GM23338 (cell line): ENCODE data around the gene EYA2. TPM values are rescaled to one million over a fixed set of nuclear protein-coding genes. Genes with fewer than 3 reads are reported as not detected.
A peak's percentile ranks its signal among the peaks of the same experiment; 100 is the strongest.

ENCODE experiments used
- ATAC-seq: fragments of 200-7000 bp; cut with Tn5 transposase; 3 replicates; pipeline ENCODE4 v1.9.1; 2020
- DNase-seq: peaks from one replicate; pipeline ENCODE4 v3.0.0-alpha.2; 2015; ENCODE audit warnings: low spot score
- H2AFZ ChIP-seq: fragments of 200-600 bp; sonication (generic); 2 replicates; pipeline ENCODE4 v1.8.0; 2016; ENCODE audit warnings: antibody characterized with exemption, mild to moderate bottlenecking, moderate library complexity
- H3F3A ChIP-seq: fragments of 200-600 bp; sonication (generic); replicated peaks from 2 replicates; pipeline ENCODE4 v1.8.0; 2017; ENCODE audit warnings: antibody characterized with exemption, mixed run types, low read depth
- H3K27ac ChIP-seq: fragments of 200-600 bp; sonication (generic); 2 replicates; pipeline ENCODE4 v1.6.1; 2016; ENCODE audit warnings: low read depth
- H3K27me3 ChIP-seq: fragments of 200-600 bp; sonication (generic); 2 replicates; pipeline ENCODE4 v1.8.0; 2016; ENCODE audit warnings: mild to moderate bottlenecking, mixed run types, moderate library complexity; ENCODE audit not compliant: insufficient read depth
- H3K36me3 ChIP-seq: fragments of 200-600 bp; sonication (generic); 2 replicates; pipeline ENCODE4 v1.8.0; 2016; ENCODE audit warnings: mild to moderate bottlenecking; ENCODE audit not compliant: insufficient read depth
- H3K4me1 ChIP-seq: fragments of 200-600 bp; sonication (generic); 2 replicates; pipeline ENCODE4 v1.8.0; 2016; ENCODE audit warnings: mild to moderate bottlenecking, moderate library complexity; ENCODE audit not compliant: insufficient read depth
- H3K4me2 ChIP-seq: fragments of 200-600 bp; sonication (generic); 2 replicates; pipeline ENCODE4 v1.7.1; 2017; ENCODE audit warnings: mixed run types
- H3K4me3 ChIP-seq: fragments of 200-600 bp; sonication (generic); 2 replicates; pipeline ENCODE4 v1.6.1; 2016; ENCODE audit warnings: mixed run types
- H3K79me2 ChIP-seq: fragments of 200-600 bp; sonication (generic); replicated peaks from 2 replicates; pipeline ENCODE4 v1.8.0; 2017; ENCODE audit warnings: mild to moderate bottlenecking; ENCODE audit not compliant: insufficient read depth
- H3K9me2 ChIP-seq: fragments of 200-600 bp; sonication (generic); 2 replicates; pipeline ENCODE4 v1.8.0; 2017; ENCODE audit not compliant: insufficient read depth
- H4K20me1 ChIP-seq: fragments of 200-600 bp; sonication (generic); replicated peaks from 2 replicates; pipeline ENCODE4 v1.8.0; 2017; ENCODE audit warnings: mild to moderate bottlenecking; ENCODE audit not compliant: insufficient read depth
- H3K27ac Mint-ChIP-seq: 2 replicates; pipeline ENCODE4 v1.8.0; 2020; ENCODE audit warnings: inconsistent platforms, mild to moderate bottlenecking, moderate library complexity, mixed read lengths
- H3K27me3 Mint-ChIP-seq: 3 replicates; pipeline ENCODE4 v1.8.0; 2022; ENCODE audit warnings: low read depth, mild to moderate bottlenecking, moderate library complexity, mixed read lengths, inconsistent platforms; ENCODE audit not compliant: insufficient read depth, poor library complexity
- H3K36me3 Mint-ChIP-seq: 3 replicates; pipeline ENCODE4 v1.8.0; 2021; ENCODE audit warnings: low read depth, mild to moderate bottlenecking, inconsistent platforms, moderate library complexity, mixed read lengths
- H3K4me1 Mint-ChIP-seq: 3 replicates; pipeline ENCODE4 v1.8.0; 2020; ENCODE audit warnings: mild to moderate bottlenecking, inconsistent platforms, mixed read lengths
- H3K4me3 Mint-ChIP-seq: 3 replicates; pipeline ENCODE4 v1.8.0; 2021; ENCODE audit warnings: moderate library complexity, mild to moderate bottlenecking, inconsistent platforms, mixed read lengths
- H3K9me3 Mint-ChIP-seq: 3 replicates; pipeline ENCODE4 v1.8.0; 2020; ENCODE audit warnings: moderate library complexity, mild to moderate bottlenecking, inconsistent platforms, mixed read lengths
- CREB1 ChIP-seq: fragments of 250-450 bp; sonication (Bioruptor Pico); IDR thresholded peaks from 2 replicates; pipeline ENCODE4 v1.5.0; 2020; ENCODE audit warnings: low read depth, mild to moderate bottlenecking, moderate library complexity
- CTCF ChIP-seq, 2 experiments: fragments of 200-600 bp in 1 of 2; sonication (generic) in 1 of 2; conservative IDR thresholded peaks; 2 replicates each; pipeline versions ENCODE4 v1.5.1 to v1.6.1; 2016 to 2017; ENCODE audit warnings: antibody characterized with exemption in 2 of 2, low read depth in 2 of 2, mild to moderate bottlenecking in 2 of 2, moderate library complexity in 1 of 2
- JUNB ChIP-seq: IDR thresholded peaks from one replicate; pipeline ENCODE4 v1.6.1; 2016; ENCODE audit warnings: antibody characterized with exemption; ENCODE audit not compliant: unreplicated experiment
- NANOG ChIP-seq: IDR thresholded peaks from 2 replicates; pipeline ENCODE4 v1.6.1; 2016; ENCODE audit warnings: antibody characterized with exemption, borderline replicate concordance
- POLR2AphosphoS5 ChIP-seq: IDR thresholded peaks from 2 replicates; pipeline ENCODE4 v1.6.1; 2016; ENCODE audit warnings: antibody characterized with exemption, low read depth
- REST ChIP-seq: IDR thresholded peaks from one replicate; pipeline ENCODE4 v1.6.1; 2018; ENCODE audit warnings: antibody characterized with exemption; ENCODE audit not compliant: unreplicated experiment
- STAT1 ChIP-seq: IDR thresholded peaks from one replicate; pipeline ENCODE4 v1.6.1; 2016; ENCODE audit warnings: antibody characterized with exemption; ENCODE audit not compliant: unreplicated experiment
- ZNF331 ChIP-seq: fragments of 250-450 bp; sonication (Bioruptor Pico); IDR thresholded peaks from 2 replicates; pipeline ENCODE4 v1.5.0; 2020; ENCODE audit warnings: low read depth, mild to moderate bottlenecking, moderate library complexity
- polyA plus RNA-seq: library from polyadenylated mRNA; unstranded; fragments of >200 nt; fragmentation: Nextera tagmentation; extraction: Ambion mirVana; gene quantifications from 2 replicates; pipeline ENCODE4 v1.2.1, GENCODE V29; 2016
- total RNA-seq: library from RNA; depleted of rRNA; stranded (reverse); fragments of >200 nt; shearing (Covaris generic); gene quantifications from 2 replicates; pipeline ENCODE4 v1.2.3, GENCODE V29; 2014
- TF ChIP-seq, protein P1 (sequence below): IDR thresholded peaks from 2 replicates; pipeline ENCODE4 v1.6.1; 2016; ENCODE audit warnings: antibody characterized with exemption

Gene EYA2
- total and polyA plus RNA-seq, 2 experiments from 2014 or later, result 0.50 to 0.56 TPM

- H3K27me3 Mint-ChIP-seq, result peaks cover 4% of the 10 kb centered on the region
- Histone ChIP-seq H3K4me1 (no peaks in the 10 kb centered on the region), H4K20me1 (no peaks in the 10 kb centered on the region), H3K36me3 (no peaks in the 10 kb centered on the region), H3K4me3 (no peak overlapping the region), H3K4me2 (no peak overlapping the region), H3K27me3 (no peaks in the 10 kb centered on the region), H2AFZ (no peak overlapping the region; the same call in 1 of the 2 replicates), H3K27ac (no peak overlapping the region), H3K79me2 (no peaks in the 10 kb centered on the region), H3K9me2 (peaks cover 5% of the 10 kb centered on the region; the same call in 1 of the 2 replicates), H3F3A (no peaks in the 10 kb centered on the region)
- H3K36me3 Mint-ChIP-seq, result no peaks in the 10 kb centered on the region
- H3K4me1 Mint-ChIP-seq, result peaks cover 5% of the 10 kb centered on the region; the same call in 2 of the 3 replicates
- no peak overlapping the region for H3K27ac Mint-ChIP-seq
- TF ChIP-seq JUNB (no peak), REST (no peak), CREB1 (CRISPR knock-in tag) (no peak), NANOG (no peak), POLR2AphosphoS5 (no peak), STAT1 (no peak)
- TF ChIP-seq, protein P1, sequence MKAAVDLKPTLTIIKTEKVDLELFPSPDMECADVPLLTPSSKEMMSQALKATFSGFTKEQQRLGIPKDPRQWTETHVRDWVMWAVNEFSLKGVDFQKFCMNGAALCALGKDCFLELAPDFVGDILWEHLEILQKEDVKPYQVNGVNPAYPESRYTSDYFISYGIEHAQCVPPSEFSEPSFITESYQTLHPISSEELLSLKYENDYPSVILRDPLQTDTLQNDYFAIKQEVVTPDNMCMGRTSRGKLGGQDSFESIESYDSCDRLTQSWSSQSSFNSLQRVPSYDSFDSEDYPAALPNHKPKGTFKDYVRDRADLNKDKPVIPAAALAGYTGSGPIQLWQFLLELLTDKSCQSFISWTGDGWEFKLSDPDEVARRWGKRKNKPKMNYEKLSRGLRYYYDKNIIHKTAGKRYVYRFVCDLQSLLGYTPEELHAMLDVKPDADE, result no peak
- DNase-seq (no peak), ATAC-seq (no peak)
- H3K9me3 Mint-ChIP-seq, result no peaks in the 10 kb centered on the region
- no peak overlapping the region for H3K4me3 Mint-ChIP-seq
Measured at GRCh38 chr20:47195573-47195972, 300.9 kb downstream of the EYA2 start.

DNA sequence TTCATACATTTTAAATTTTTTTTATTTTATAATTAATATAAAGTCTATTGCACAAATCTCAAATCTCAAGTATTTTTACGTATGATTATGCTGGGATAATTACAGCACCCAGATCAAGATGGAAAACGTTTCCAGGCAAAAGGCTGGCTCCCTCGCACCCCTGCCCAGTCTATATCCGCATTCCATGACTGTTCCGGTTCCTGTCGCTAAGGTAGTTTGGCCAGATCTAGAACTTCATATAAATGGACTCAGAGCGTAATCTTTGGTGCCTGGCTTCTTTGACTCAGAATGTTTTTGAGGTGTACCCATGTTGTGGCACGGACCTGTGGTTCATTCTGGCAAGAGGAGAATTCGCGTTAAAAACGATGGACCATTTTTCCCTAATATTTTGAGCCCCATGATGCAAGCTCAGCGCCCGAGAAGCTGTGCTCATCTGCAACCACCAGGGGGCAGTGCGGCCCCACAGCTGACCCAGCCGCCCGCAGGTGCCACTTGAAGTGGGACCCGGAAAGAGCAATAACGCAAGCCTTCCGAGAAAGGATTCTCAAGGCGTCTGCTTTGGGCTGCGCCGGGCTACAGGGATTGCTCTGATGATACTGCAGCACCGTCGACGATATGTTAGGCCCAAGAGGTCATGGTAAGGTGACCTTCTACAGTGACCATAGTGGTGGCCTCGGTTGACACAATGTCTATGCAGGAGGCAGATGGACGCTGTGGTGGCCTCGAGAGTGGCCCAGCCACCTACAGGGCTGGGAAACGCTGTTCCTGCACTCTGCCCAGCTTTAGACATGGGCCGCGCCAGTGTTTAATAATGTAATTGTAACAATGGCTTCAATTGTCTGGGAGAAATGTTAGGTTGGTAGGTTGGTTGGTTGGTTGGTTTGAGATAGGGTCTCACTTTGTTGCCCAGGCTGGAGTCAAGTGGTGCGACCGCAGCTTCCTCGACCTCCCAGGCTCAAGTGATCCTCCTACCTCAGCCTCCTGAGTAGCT is 301.7 kb downstream of the EYA2 start:
- H3F3A ChIP-seq, result no peaks in the 10 kb centered on the region
- H3K4me3 Mint-ChIP-seq, result no peak overlapping the region
- peak overlapping the region; percentile 97; the same call in 1 of the 2 replicates for H2AFZ ChIP-seq
- no peak overlapping the region for H3K27ac ChIP-seq
- no peak for TF ChIP-seq ZNF331
- peak; percentile 97 to 99 for TF ChIP-seq CTCF (conservative IDR thresholded peaks at IDR 0.05; ENCODE audit: low read depth in 2 of 2)
- no peak overlapping the region for H3K4me3 ChIP-seq
- H3K79me2 ChIP-seq, result no peaks in the 10 kb centered on the region
- no peak overlapping the region for H3K27ac Mint-ChIP-seq
- H3K4me1 Mint-ChIP-seq, result peaks cover 5% of the 10 kb centered on the region; the same call in 2 of the 3 replicates
- no peaks in the 10 kb centered on the region for H3K9me3 Mint-ChIP-seq
- H4K20me1 ChIP-seq, result no peaks in the 10 kb centered on the region
- H3K4me1 ChIP-seq, result no peaks in the 10 kb centered on the region
- no peaks in the 10 kb centered on the region for H3K36me3 ChIP-seq
- DNase-seq (peak; percentile 94), ATAC-seq (peak; percentile 91)
- H3K36me3 Mint-ChIP-seq, result no peaks in the 10 kb centered on the region
- H3K9me2 ChIP-seq, result peaks cover under 1% of the 10 kb centered on the region; the same call in 1 of the 2 replicates
- H3K4me2 ChIP-seq, result no peak overlapping the region
- no peaks in the 10 kb centered on the region for H3K27me3 ChIP-seq
- peaks cover 4% of the 10 kb centered on the region for H3K27me3 Mint-ChIP-seq
